PC-3 (cell line): Measurements from ENCODE around the gene TACC2.

ENCODE experiments used
- CTCF ChIP-seq: fragments of 300-600 bp; sonication (generic); conservative IDR thresholded peaks from 2 replicates; pipeline ENCODE4 v1.5.1; 2017; ENCODE audit warnings: antibody characterized with exemption, low read depth, mild to moderate bottlenecking, low read length
- EZH2 ChIP-seq: fragments of 300-600 bp; sonication (generic); IDR thresholded peaks from one replicate; pipeline ENCODE4 v1.6.1; 2017; ENCODE audit warnings: antibody characterized with exemption, mild to moderate bottlenecking, low read length; ENCODE audit not compliant: unreplicated experiment

- TF ChIP-seq EZH2 (no peak), CTCF (peak; percentile 70)
These were observed 290.8 kb downstream of the TACC2 start for GRCh38 chr10:122279725-122280141.
